ENCODE results near the gene ANXA6.

Gene ANXA6

GRCh38 chr5:151151793-151152192 is 5.8 kb downstream of the ANXA6 start:
- DNase-seq: peak; percentile 32

- DNase-seq: peak; percentile 36
These were observed 6.3 kb downstream of the ANXA6 start for GRCh38 chr5:151151263-151151660.

GRCh38 chr5:151150471-151151262 is 6.9 kb downstream of the ANXA6 start:
- DNase-seq: peak; percentile 80

GRCh38 chr5:151148583-151148982 is 9.0 kb downstream of the ANXA6 start:
- DNase-seq: peak; percentile 31

- DNase-seq: no peak
These were observed 10.5 kb downstream of the ANXA6 start for GRCh38 chr5:151147033-151147432.

- no peak for DNase-seq
These were observed 11.5 kb downstream of the ANXA6 start for GRCh38 chr5:151146061-151146460.

- DNase-seq: no peak
These were observed 12.7 kb downstream of the ANXA6 start for GRCh38 chr5:151144922-151145321.

GRCh38 chr5:151144275-151144674 is 13.3 kb downstream of the ANXA6 start:
- no peak for DNase-seq

- DNase-seq: no peak
These were observed 13.9 kb downstream of the ANXA6 start for GRCh38 chr5:151143645-151144044.

GRCh38 chr5:151142933-151143332 is 14.6 kb downstream of the ANXA6 start:
- DNase-seq: no peak

- peak; percentile 77 for DNase-seq
These were observed 16.0 kb downstream of the ANXA6 start for GRCh38 chr5:151141535-151141934.

GRCh38 chr5:151140686-151141459 is 16.7 kb downstream of the ANXA6 start:
- no peak for DNase-seq

- peak; percentile 51 for DNase-seq
These were observed 17.9 kb downstream of the ANXA6 start for GRCh38 chr5:151139646-151140045.

- peak; percentile 71 for DNase-seq
These were observed 18.6 kb downstream of the ANXA6 start for GRCh38 chr5:151139015-151139414.

- no peak for DNase-seq
These were observed 19.5 kb downstream of the ANXA6 start for GRCh38 chr5:151138114-151138513.

GRCh38 chr5:151137067-151137825 is 20.3 kb downstream of the ANXA6 start:
- no peak for DNase-seq

- DNase-seq: no peak
These were observed 23.4 kb downstream of the ANXA6 start for GRCh38 chr5:151134228-151134627.

GRCh38 chr5:151132963-151133362 is 24.6 kb downstream of the ANXA6 start:
- peak; percentile 17 for DNase-seq

GRCh38 chr5:151130922-151131891 is 26.4 kb downstream of the ANXA6 start:
- no peak for DNase-seq

GRCh38 chr5:151130235-151130921 is 27.2 kb downstream of the ANXA6 start:
- DNase-seq: no peak

GRCh38 chr5:151128817-151129216 is 28.8 kb downstream of the ANXA6 start:
- no peak for DNase-seq

GRCh38 chr5:151127926-151128325 is 29.7 kb downstream of the ANXA6 start:
- DNase-seq: no peak

Measured in CD4-positive, alpha-beta T cell treated with Interleukin-17A for 1 hour (primary cell).